Middle frontal gyrus (tissue), 1 donor: ENCODE data around the gene DUSP7.

Experiments
- DNase-seq: peaks from one replicate; pipeline ENCODE4 v3.0.0-alpha.2; 2015; ENCODE audit warnings: low spot score; ENCODE audit errors: extremely low spot score

Gene DUSP7

DNA sequence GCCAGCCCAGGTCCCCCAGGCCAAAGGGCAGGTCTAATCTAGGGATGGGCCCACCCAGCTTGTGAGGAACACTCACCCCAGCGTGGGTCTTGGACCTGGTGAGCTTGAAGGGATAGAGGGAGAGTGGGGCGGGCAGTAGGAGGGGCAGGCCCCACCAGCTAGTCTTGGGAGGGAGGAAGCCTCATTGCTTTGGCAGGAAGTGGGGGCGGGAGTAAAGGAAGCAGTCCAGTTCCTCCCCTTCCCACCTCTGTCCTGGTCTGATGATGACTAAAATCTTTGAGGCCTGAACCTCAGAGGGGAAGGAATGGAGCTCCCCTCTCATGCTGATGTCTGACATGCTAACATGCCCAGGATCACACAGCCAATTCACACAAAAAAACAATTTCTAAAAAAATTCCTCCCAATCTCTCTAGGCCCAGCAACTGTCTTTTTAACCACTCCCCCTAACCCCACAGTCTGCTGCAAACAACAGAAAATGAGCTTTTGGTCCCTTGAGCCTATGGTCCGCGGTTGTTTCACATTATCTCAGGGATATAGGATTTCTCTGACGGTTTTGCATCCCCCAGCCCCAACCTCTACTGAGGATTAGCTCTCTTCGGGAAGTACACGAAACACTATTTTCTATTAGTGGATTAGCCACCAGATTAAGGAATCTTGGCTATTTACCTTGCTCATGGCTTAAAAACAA is 30.7 kb upstream of the DUSP7 start:
- DNase-seq = no peak

DNA sequence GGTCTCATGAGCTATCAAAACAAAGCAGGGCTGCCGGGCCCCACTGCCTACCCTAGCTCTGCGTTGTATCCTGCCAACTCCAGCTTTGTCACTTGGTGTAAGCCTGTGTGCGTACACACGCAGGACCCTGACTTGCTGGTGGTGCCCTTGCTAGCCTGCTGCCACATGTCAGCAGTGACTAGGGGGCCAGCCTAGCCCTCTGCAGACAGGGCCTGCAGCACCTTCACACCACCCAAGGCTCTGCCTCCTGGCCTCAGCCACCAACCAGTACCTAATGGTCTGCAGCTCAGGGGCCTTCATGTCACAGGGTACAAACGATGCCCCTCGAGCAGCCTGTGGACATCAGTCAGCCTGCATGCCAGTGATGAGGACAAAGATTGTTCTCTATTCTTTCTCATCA is 30.1 kb upstream of the DUSP7 start:
- DNase-seq = no peak

GRCh38 chr3:52085681-52086282 is 29.4 kb upstream of the DUSP7 start:
- DNase-seq = no peak

DNA sequence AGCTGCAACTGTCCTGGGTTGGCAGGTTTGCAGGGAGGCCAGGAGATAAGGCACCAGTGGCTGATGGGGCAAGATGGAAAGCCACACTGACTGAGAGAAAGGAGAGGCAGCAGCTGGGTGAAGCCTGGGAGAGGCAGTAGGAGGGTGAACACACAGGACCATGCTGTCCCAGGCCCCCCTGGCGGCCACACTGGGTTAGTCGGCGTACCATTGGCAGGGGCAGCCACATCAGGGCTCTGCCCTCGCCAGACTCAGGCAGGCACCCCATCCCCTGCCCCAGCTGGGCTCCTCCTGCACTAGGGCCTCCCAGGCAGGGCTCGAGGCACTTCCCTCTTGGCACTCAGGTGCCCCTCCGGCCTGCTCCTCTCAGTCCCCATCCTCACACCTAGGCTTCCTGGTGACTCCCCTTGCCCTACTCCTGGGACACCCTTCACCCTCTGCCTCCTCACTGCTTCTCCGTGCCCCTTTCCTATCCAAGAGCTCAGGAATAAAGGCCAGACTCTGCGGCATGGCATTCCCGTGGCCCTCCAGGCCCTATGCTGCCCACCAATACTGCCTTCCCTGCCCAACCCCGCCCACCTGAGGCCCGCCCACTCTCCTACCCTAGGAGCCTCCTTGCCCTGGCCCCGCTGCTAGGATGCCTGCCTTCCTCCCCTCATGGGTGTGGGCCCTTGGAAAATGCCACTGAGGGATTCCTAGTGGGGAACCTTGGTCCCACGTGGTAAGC is 28.7 kb upstream of the DUSP7 start:
- no peak for DNase-seq

DNA sequence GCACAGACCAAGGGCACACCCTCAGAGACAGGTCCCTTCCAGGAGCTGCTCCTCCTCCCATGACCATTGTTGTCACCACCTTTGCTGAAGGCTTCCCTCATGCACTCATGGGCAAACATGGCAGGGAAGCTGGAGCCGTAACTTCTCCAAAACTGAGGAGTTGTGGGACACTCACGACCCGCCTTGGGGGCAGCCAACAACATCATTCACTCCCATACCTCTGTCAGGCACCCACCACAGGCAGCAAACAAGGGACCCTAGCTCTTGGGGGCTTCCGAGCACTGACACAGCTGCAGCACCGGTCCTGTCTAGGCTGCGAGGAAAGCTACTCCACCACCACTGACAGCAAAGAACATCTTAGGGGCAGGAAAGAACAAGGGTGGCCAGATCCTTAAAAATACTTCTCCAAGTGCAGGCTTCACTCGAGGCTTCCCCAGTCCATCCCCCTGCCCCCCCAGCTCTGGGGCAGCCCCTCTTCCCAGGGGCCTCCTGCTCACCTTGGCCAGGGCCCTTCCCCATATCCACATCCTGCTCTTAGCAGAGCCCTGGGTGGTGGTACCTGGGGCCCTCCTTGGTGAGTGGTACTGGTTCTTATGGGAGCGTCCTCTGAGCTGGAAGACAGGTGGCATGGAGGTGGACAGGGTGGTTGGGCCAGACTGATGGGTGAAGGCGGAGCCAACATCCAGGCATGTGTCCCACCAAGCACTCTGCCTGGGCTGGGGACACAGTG is 28.0 kb upstream of the DUSP7 start:
- DNase-seq = no peak

DNA sequence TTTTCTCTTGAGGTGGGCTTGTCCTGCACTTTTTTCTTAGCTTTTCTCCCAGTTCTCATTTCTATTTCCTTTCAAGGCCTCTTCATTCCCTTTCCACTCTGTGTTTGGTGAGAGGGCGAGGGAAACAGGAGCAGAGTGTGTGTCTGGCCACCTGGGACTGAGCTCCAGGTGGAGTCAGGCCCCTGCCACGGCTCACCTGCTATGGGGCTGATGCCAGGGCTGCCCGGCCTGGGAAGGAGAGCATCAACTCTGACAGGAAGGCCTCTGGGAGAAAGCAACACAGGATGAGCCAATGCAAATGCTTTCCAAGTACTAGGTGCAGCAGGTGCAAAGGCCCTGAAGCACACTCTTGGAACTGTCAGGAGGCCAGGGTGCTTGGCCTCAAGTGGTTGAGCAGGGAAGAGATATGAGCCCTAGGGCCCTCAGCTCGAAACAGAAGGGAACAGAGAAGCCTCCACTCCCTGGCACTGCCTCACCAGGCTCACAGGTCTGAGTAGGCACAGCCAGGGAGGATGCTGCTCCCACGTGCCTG is 27.3 kb upstream of the DUSP7 start:
- DNase-seq = no peak

GRCh38 chr3:52082951-52083350 is 26.6 kb upstream of the DUSP7 start:
- no peak for DNase-seq

- no peak for DNase-seq
Observed at GRCh38 chr3:52080830-52081719, 24.7 kb upstream of the DUSP7 start.

GRCh38 chr3:52079958-52080357 is 23.6 kb upstream of the DUSP7 start:
- no peak for DNase-seq

DNA sequence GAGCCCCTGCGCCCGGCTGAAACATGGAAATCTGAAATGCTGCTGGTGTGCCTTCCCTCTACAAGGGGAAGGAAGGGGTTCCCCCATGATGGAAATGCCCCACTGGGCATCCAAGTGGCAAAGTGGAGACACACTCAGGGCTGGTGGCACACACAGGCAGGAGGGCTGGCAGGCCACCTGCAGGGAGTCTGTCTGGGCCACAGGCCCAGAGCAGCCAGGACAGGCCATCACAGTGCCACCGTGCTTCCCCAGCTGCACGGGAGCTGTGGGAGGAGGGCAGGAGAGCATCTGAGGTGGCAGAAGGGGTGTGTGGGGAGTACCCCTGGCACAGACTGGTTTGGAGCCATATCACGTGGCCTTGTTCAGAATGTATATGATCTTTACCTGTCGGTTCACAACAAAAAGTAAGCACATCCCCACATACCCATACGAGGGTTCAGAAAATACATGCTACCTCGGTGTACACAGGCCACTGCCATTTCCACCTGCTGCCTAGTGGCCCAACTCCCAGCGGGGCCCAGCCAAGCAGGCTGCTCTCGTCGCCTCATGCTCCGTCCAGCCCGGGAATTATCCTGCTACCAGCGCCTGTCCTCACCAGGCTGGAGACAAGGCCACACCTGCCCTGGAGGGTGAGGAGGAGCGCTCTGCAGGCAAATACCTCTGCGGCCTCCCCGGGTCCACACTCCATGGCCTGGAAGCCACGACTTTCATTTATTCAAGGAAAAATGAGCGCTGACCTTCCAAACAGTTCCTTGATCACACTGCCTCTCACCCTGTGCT is 22.6 kb upstream of the DUSP7 start:
- no peak for DNase-seq

DNA sequence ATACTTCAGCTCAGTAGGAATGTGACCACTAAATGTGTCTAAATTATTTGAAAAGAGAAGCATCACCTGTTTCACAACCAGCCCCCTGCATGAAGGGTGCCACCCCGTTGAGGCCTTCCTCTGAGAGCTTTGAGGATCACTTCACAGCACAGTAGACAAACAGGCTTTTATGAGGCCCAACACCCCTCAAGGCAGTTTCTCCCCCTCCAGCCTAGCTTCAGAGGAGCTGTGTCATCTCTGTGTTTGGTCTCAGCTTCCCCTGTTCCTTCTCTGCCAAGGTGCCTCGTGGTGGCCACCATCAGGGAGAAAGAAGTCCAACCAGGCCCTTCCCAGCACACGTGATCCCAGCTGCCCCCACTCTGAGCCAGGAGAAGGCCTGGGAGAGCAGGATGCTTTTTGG is 21.6 kb upstream of the DUSP7 start:
- DNase-seq = no peak

GRCh38 chr3:52076896-52077780 is 20.8 kb upstream of the DUSP7 start:
- no peak for DNase-seq

- DNase-seq = no peak
Observed at GRCh38 chr3:52073490-52073889, 17.1 kb upstream of the DUSP7 start.

- no peak for DNase-seq
Observed at GRCh38 chr3:52072471-52072870, 16.1 kb upstream of the DUSP7 start.

GRCh38 chr3:52072020-52072419 is 15.6 kb upstream of the DUSP7 start:
- no peak for DNase-seq

DNA sequence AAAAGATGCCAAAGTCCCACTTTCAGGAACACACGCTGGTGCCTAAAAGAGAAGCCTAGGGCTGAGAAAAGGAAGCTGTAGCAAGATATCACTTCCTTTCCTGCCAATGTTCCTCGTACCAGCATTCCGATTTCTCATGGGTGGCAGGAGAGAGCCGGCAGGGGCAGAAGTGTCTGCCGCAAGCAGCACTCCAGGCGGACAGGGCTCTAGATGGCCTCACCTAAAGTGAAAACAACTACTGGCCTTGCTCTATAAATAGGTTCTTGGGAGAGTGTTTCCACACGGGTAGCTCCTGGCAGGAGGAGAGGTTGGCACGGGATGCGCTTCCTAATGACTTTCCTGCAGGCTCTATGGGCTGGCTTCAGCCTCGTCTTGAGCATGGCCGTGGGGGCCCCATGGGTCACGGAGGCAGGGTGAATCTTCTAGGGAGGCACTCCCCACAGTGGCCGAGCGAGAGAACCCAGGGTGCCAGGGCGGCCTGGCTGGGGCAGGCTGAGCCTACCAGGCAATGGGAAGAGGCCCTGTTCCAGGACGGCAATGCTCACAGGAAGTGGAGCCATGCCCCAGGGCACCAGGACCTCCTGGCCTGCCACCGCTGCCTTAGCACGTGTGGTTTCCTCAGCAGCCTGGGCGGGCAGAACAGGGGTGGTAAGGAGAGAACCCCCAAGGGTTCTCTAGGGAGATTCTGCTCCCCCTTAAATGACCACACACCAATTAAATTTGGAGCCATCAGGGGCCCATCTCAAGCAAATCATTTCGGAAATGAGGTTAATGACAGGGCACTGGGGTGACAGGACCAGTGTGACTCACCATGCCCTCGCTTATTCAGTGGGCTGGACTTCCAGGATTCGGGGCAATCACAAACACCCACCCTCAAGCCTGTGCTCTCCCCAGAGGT is 14.6 kb upstream of the DUSP7 start:
- no peak for DNase-seq

DNA sequence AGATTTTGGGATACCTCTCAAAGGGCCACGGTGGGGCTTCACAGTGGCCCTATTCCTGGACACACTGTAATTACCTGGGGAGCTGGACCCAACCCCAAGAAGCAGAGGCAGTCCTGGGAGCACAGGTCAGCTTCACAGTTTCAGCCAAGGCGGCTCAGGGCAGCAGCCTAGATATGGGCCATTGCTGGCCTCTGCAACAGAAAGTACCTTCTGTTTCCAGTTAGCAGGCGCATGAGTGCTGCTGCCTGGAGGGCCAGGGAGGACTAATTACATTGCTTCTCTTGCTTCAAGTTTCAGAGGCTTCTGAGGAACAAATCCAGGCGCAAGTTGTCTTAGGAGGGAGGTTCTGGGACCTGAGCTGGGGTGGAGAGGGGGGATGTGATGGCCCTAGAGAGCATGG is 13.5 kb upstream of the DUSP7 start:
- no peak for DNase-seq

- DNase-seq = no peak
Observed at GRCh38 chr3:52069135-52069534, 12.8 kb upstream of the DUSP7 start.
